HepG2 (cell line): Measurements from ENCODE around the gene MT1A. TPM values are rescaled to one million over a fixed set of nuclear protein-coding genes. Genes with fewer than 3 reads are reported as not detected.
A peak's percentile ranks its signal among the peaks of the same experiment; 100 is the strongest.

Source experiments
- ATF4 ChIP-seq, 2 experiments: fragments of 450-650 bp in 1 of 2; sonication (generic) in 1 of 2; formaldehyde crosslinking; IDR thresholded peaks; 2 replicates each; pipeline versions ENCODE4 v1.5.0 to v1.8.0; 2020 to 2022; ENCODE audit warnings: mild to moderate bottlenecking in 1 of 2, missing genetic modification reagents in 1 of 2
- BATF2 ChIP-seq: sonication (generic); formaldehyde crosslinking; IDR thresholded peaks from 2 replicates; pipeline ENCODE4 v1.8.0; 2022; ENCODE audit warnings: mild to moderate bottlenecking, missing genetic modification reagents, moderate library complexity
- DMAP1 ChIP-seq: IDR thresholded peaks from 2 replicates; pipeline ENCODE4 v1.6.1; 2016
- ELF4 ChIP-seq: sonication (generic); formaldehyde crosslinking; IDR thresholded peaks from 2 replicates; pipeline ENCODE4 v1.5.0; 2020; ENCODE audit warnings: missing genetic modification reagents, mild to moderate bottlenecking, moderate library complexity, borderline replicate concordance
- HMG20B ChIP-seq: conservative IDR thresholded peaks from 2 replicates; pipeline ENCODE4 v1.6.1; 2016; ENCODE audit warnings: missing genetic modification reagents, missing compliant biosample characterization
- ISX ChIP-seq: sonication (generic); formaldehyde crosslinking; conservative IDR thresholded peaks from 2 replicates; pipeline ENCODE4 v1.5.0; 2020; ENCODE audit warnings: missing genetic modification reagents
- NRL ChIP-seq: sonication (generic); formaldehyde crosslinking; IDR thresholded peaks from 2 replicates; pipeline ENCODE4 v1.5.0; 2020; ENCODE audit warnings: missing genetic modification reagents, mild to moderate bottlenecking, moderate library complexity, borderline replicate concordance
- SMAD9 ChIP-seq: sonication (generic); formaldehyde crosslinking; IDR thresholded peaks from 2 replicates; pipeline ENCODE4 v1.5.1; 2020; ENCODE audit warnings: mild to moderate bottlenecking, missing genetic modification reagents
- TAF15 ChIP-seq: fragments of 200-400 bp; formaldehyde crosslinking; IDR thresholded peaks from one replicate; pipeline ENCODE4 v1.6.1; 2018; ENCODE audit warnings: mild to moderate bottlenecking, low read depth, low read length; ENCODE audit not compliant: poor library complexity, severe bottlenecking
- U2AF1 ChIP-seq: fragments of 200-400 bp; formaldehyde crosslinking; optimal IDR thresholded peaks from 2 replicates; pipeline ENCODE3; 2017; ENCODE audit warnings: mild to moderate bottlenecking, low read depth, low read length
- ZBTB20 ChIP-seq: sonication (generic); formaldehyde crosslinking; IDR thresholded peaks from 2 replicates; pipeline ENCODE4 v1.8.1; 2023; ENCODE audit warnings: missing genetic modification reagents, low read depth, mild to moderate bottlenecking, borderline replicate concordance
- ZNF331 ChIP-seq: sonication (generic); formaldehyde crosslinking; IDR thresholded peaks from 2 replicates; pipeline ENCODE4 v1.4.0; 2020; ENCODE audit warnings: missing genetic modification reagents
- polyA plus RNA-seq, 8 experiments: library from polyadenylated mRNA; depleted of rRNA in 3 of 8; stranded (reverse) in 7 of 8; unstranded in 1 of 8; fragments of >200 nt; fragmentation: Illumina TruSeq in 4 of 8; extraction: Trizol in 4 of 8; gene quantifications; 2 replicates each; pipeline versions ENCODE4 v1.2.1 to v1.2.3, GENCODE V29; 2011 to 2016; ENCODE audit warnings: low read depth in 4 of 8, missing spikeins in 1 of 8, mixed read lengths in 1 of 8; ENCODE audit not compliant: insufficient read depth in 1 of 8
- total RNA-seq, 5 experiments: library from RNA; depleted of rRNA; stranded (reverse); fragments of >200 nt; fragmentation: Illumina TruSeq; extraction: Trizol; gene quantifications; 2 replicates each; pipeline ENCODE4 v1.2.3, GENCODE V29; 2016; ENCODE audit warnings: low read depth in 1 of 5
- TF ChIP-seq, protein P1 (sequence below): sonication (generic); formaldehyde crosslinking; IDR thresholded peaks from 2 replicates; pipeline ENCODE4 v1.4.0; 2020; ENCODE audit warnings: mild to moderate bottlenecking, low read depth, missing genetic modification reagents
- TF ChIP-seq, protein P2 (sequence below): sonication (generic); formaldehyde crosslinking; IDR thresholded peaks from 2 replicates; pipeline ENCODE4 v1.9.0; 2022; ENCODE audit warnings: missing genetic modification reagents, mild to moderate bottlenecking, borderline replicate concordance
- TF ChIP-seq, protein P3 (sequence below): sonication (generic); formaldehyde crosslinking; IDR thresholded peaks from 2 replicates; pipeline ENCODE4 v1.8.1; 2023; ENCODE audit warnings: mild to moderate bottlenecking, missing genetic modification reagents, borderline replicate concordance
- TF ChIP-seq, protein P4 (sequence below): sonication (generic); formaldehyde crosslinking; IDR thresholded peaks from 2 replicates; pipeline ENCODE4 v1.4.0; 2020; ENCODE audit warnings: missing genetic modification reagents

Gene MT1A
- total and polyA plus RNA-seq, 2 of the 13 experiments (the other 11 are each of a cell fraction or from before 2014, with no cell fraction given): 8.3 to 10.4 TPM

GRCh38 chr16:56667581-56668571 lies 29.4 kb downstream of the MT1A start, which contains the start of gene MT1G (continued):
- TF ChIP-seq, protein P1, sequence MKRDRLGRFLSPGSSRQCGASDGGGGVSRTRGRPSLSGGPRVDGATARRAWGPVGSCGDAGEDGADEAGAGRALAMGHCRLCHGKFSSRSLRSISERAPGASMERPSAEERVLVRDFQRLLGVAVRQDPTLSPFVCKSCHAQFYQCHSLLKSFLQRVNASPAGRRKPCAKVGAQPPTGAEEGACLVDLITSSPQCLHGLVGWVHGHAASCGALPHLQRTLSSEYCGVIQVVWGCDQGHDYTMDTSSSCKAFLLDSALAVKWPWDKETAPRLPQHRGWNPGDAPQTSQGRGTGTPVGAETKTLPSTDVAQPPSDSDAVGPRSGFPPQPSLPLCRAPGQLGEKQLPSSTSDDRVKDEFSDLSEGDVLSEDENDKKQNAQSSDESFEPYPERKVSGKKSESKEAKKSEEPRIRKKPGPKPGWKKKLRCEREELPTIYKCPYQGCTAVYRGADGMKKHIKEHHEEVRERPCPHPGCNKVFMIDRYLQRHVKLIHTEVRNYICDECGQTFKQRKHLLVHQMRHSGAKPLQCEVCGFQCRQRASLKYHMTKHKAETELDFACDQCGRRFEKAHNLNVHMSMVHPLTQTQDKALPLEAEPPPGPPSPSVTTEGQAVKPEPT: no peak
- TF ChIP-seq ZBTB20 (CRISPR knock-in tag) (no peak), ATF4 (CRISPR knock-in tag; IDR thresholded peaks at IDR 0.05) (no peak), NRL (peak; percentile 50), BATF2 (CRISPR knock-in tag) (no peak), HMG20B (CRISPR knock-in tag) (no peak), U2AF1 (peak; percentile 72), ISX (CRISPR knock-in tag) (no peak), ZNF331 (CRISPR knock-in tag) (peak; percentile 43; the same call in 1 of the 2 replicates), ELF4 (CRISPR knock-in tag) (no peak), SMAD9 (CRISPR knock-in tag) (no peak), TAF15 (no peak), DMAP1 (CRISPR knock-in tag) (peak; percentile 62)
- TF ChIP-seq, protein P2, sequence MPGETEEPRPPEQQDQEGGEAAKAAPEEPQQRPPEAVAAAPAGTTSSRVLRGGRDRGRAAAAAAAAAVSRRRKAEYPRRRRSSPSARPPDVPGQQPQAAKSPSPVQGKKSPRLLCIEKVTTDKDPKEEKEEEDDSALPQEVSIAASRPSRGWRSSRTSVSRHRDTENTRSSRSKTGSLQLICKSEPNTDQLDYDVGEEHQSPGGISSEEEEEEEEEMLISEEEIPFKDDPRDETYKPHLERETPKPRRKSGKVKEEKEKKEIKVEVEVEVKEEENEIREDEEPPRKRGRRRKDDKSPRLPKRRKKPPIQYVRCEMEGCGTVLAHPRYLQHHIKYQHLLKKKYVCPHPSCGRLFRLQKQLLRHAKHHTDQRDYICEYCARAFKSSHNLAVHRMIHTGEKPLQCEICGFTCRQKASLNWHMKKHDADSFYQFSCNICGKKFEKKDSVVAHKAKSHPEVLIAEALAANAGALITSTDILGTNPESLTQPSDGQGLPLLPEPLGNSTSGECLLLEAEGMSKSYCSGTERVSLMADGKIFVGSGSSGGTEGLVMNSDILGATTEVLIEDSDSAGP (CRISPR knock-in tag): peak; percentile 83; the same call in 1 of the 2 replicates
- TF ChIP-seq, protein P3, sequence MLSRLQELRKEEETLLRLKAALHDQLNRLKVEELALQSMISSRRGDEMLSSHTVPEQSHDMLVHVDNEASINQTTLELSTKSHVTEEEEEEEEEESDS (CRISPR knock-in tag): no peak
- TF ChIP-seq, protein P4, sequence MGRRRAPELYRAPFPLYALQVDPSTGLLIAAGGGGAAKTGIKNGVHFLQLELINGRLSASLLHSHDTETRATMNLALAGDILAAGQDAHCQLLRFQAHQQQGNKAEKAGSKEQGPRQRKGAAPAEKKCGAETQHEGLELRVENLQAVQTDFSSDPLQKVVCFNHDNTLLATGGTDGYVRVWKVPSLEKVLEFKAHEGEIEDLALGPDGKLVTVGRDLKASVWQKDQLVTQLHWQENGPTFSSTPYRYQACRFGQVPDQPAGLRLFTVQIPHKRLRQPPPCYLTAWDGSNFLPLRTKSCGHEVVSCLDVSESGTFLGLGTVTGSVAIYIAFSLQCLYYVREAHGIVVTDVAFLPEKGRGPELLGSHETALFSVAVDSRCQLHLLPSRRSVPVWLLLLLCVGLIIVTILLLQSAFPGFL: no peak
